K562 (cell line): ENCODE results near the gene YAE1.

ENCODE experiments used
- CTCF ChIP-seq, 3 experiments: IDR thresholded peaks in 2 of 3; conservative IDR thresholded peaks in 1 of 3; 2 replicates each; pipeline ENCODE4 v1.5.1; 2011 to 2012; ENCODE audit warnings: low read length in 3 of 3, mild to moderate bottlenecking in 3 of 3, control low read depth in 2 of 3, improper control_type of control experiment in 1 of 3, inconsistent platforms in 1 of 3, low read depth in 1 of 3, mixed read lengths in 1 of 3, moderate library complexity in 1 of 3; ENCODE audit not compliant: insufficient read depth in 2 of 3
- MAX ChIP-seq: sonication (generic); formaldehyde crosslinking; IDR thresholded peaks from 2 replicates; pipeline ENCODE4 v1.9.0; 2022; ENCODE audit warnings: mild to moderate bottlenecking, missing genetic modification reagents
- NR2C2 ChIP-seq, 2 experiments: fragments of 200-800 bp in 1 of 2; sonication (Bioruptor generic) in 1 of 2; sonication (generic) in 1 of 2; formaldehyde crosslinking in 1 of 2; IDR thresholded peaks; 2 replicates each; pipeline versions ENCODE4 v1.6.1 to v1.8.0; 2016 to 2022; ENCODE audit warnings: mild to moderate bottlenecking in 1 of 2, missing compliant biosample characterization in 1 of 2, missing genetic modification characterization in 1 of 2, missing genetic modification reagents in 1 of 2
- RCOR1 ChIP-seq, 2 experiments: IDR thresholded peaks; 2 replicates each; pipeline ENCODE4 v1.6.1; 2012; ENCODE audit warnings: low read depth in 2 of 2, low read length in 2 of 2, borderline replicate concordance in 1 of 2, improper control_type of control experiment in 1 of 2
- RNF219 ChIP-seq: fragments of 250-450 bp; sonication (Bioruptor Pico); IDR thresholded peaks from 2 replicates; pipeline ENCODE4 v1.5.0; 2022; ENCODE audit warnings: mild to moderate bottlenecking
- USF2 ChIP-seq: sonication (generic); formaldehyde crosslinking; IDR thresholded peaks from 2 replicates; pipeline ENCODE4 v1.5.0; 2020; ENCODE audit warnings: missing genetic modification reagents
- ZBTB49 ChIP-seq: sonication (generic); formaldehyde crosslinking; IDR thresholded peaks from 2 replicates; pipeline ENCODE4 v1.8.0; 2022; ENCODE audit warnings: missing genetic modification reagents, mild to moderate bottlenecking, borderline replicate concordance
- ZC3H11A ChIP-seq: IDR thresholded peaks from 2 replicates; pipeline ENCODE4 v1.6.1; 2012; ENCODE audit warnings: low read depth, low read length, improper control_type of control experiment
- ZNF324 ChIP-seq: fragments of 250-450 bp; sonication (Bioruptor Pico); IDR thresholded peaks from 2 replicates; pipeline ENCODE4 v1.4.0; 2020; ENCODE audit warnings: mild to moderate bottlenecking

- TF ChIP-seq CTCF (IDR thresholded peaks at IDR 0.05 in 2 of 3, conservative IDR thresholded peaks at IDR 0.05 in 1 of 3; ENCODE audit: insufficient read depth in 2 of 3, low read depth in 1 of 3, low read length in 3 of 3) (no peak), MAX (CRISPR knock-in tag) (no peak), USF2 (no peak), RNF219 (CRISPR knock-in tag) (no peak), NR2C2 (CRISPR knock-in tag; IDR thresholded peaks at IDR 0.05) (no peak), NR2C2 (tag; IDR thresholded peaks at IDR 0.05) (no peak), ZNF324 (CRISPR knock-in tag) (no peak), ZBTB49 (CRISPR knock-in tag) (no peak), RCOR1 (IDR thresholded peaks at IDR 0.05; ENCODE audit: borderline replicate concordance in 1 of 2, low read depth in 2 of 2, low read length in 2 of 2) (no peak), ZC3H11A (no peak)
These were observed 36.1 kb downstream of the YAE1 start for GRCh38 chr7:39602351-39602750.
